HG03565 (cell line): ENCODE results near the gene INPP1.
A peak's percentile ranks its signal among the peaks of the same experiment; 100 is the strongest.
"Not testable (repeated sequence)": the region's sequence is repeated elsewhere in the genome, so short reads cannot be mapped to it uniquely, and the experiment has no call there.

ENCODE experiments used
- ATAC-seq: cut with Tn5 transposase; IDR thresholded peaks from one replicate; pipeline ENCODE4 v1.9.1; 2021; ENCODE audit warnings: mild to moderate bottlenecking, moderate library complexity; ENCODE audit not compliant: unreplicated experiment

The INPP1 gene

GRCh38 chr2:190343536-190344275 is at the start of gene INPP1:
TSS of gene INPP1 (plus strand) at chr2:190343589. CDS start at chr2:190360103, 16,514 bp downstream.
- peak; percentile 36 for ATAC-seq

- ATAC-seq: not testable (repeated sequence)
Measured at GRCh38 chr2:190297880-190298279, 45.5 kb upstream of the INPP1 start.

- no peak for ATAC-seq
Measured at GRCh38 chr2:190301032-190301431, 42.4 kb upstream of the INPP1 start.

GRCh38 chr2:190302052-190302451 is 41.3 kb upstream of the INPP1 start:
- ATAC-seq: no peak

GRCh38 chr2:190303647-190304046 is 39.7 kb upstream of the INPP1 start:
- ATAC-seq: no peak

- ATAC-seq: peak; percentile 40
Measured at GRCh38 chr2:190304404-190304803, 39.0 kb upstream of the INPP1 start.

GRCh38 chr2:190308031-190308430 is 35.4 kb upstream of the INPP1 start:
- ATAC-seq: no peak

GRCh38 chr2:190311893-190312634 is 31.3 kb upstream of the INPP1 start:
- no peak for ATAC-seq

- ATAC-seq: not testable (repeated sequence)
Measured at GRCh38 chr2:190312635-190313025, 30.8 kb upstream of the INPP1 start.

GRCh38 chr2:190313880-190314279 is 29.5 kb upstream of the INPP1 start:
- no peak for ATAC-seq

GRCh38 chr2:190315273-190315672 is 28.1 kb upstream of the INPP1 start:
- ATAC-seq: no peak

- no peak for ATAC-seq
Measured at GRCh38 chr2:190318514-190318913, 24.9 kb upstream of the INPP1 start.

GRCh38 chr2:190318931-190319554 is 24.3 kb upstream of the INPP1 start:
- ATAC-seq: peak; percentile 11

- peak; percentile 85 for ATAC-seq
Measured at GRCh38 chr2:190319555-190320498, 23.6 kb upstream of the INPP1 start, which contains the start of gene HIBCH. TSS of gene HIBCH (minus strand) at chr2:190319826. CDS start at chr2:190319750, 76 bp downstream.

GRCh38 chr2:190320696-190321095 is 22.7 kb upstream of the INPP1 start:
- ATAC-seq: no peak

- no peak for ATAC-seq
Measured at GRCh38 chr2:190323406-190323805, 20.0 kb upstream of the INPP1 start.

GRCh38 chr2:190325588-190325987 is 17.8 kb upstream of the INPP1 start:
- no peak for ATAC-seq

- ATAC-seq: no peak
Measured at GRCh38 chr2:190327867-190328572, 15.4 kb upstream of the INPP1 start.

- no peak for ATAC-seq
Measured at GRCh38 chr2:190328573-190329147, 14.7 kb upstream of the INPP1 start.

- no peak for ATAC-seq
Measured at GRCh38 chr2:190333395-190333794, 10.0 kb upstream of the INPP1 start.
